NCI-H2196 (cell line): ENCODE measurements around the gene STK11.

Source experiments
- DNase-seq: peaks from one replicate; lab custom pipeline; 2025; ENCODE audit not compliant: unreplicated experiment; lab: John Stamatoyannopoulos, UW

Gene STK11

DNA sequence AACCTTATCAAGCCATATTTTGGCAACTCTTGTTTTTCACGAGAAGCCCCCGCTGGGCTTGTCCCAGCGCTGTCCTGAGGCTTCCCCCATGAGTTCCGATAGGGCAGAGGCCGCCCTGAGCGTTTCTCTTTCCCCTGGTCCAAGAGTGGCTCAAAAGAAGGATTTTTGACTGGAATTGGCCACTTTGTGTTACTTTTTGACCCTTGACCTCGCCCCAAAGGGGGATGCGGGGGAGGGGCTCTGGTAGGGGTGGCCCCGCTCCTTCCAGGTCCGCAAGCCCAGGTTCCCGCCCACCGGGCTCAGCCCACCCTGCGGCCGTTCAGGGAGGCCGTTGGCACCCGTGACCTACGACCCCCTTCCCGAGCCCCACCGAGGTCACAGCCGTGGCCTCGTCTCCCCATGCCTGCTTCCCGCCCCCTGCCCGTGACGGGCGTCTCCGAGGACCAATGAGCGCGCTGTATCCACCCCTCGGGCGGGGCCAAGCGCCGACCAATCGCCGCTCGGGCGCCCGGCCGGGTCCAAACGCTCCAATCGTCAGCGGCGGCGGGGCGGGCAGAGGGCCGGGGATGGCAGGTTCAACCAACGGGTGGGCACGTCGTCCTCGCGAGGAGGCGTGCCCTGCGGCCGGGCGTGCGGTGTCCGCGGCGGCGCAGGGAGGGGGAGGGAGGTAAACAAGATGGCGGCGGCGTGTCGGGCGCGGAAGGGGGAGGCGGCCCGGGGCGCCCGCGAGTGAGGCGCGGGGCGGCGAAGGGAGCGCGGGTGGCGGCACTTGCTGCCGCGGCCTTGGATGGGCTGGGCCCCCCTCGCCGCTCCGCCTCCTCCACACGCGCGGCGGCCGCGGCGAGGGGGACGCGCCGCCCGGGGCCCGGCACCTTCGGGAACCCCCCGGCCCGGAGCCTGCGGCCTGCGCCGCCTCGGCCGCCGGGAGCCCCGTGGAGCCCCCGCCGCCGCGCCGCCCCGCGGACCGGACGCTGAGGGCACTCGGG lies at the start of gene STK11:
Gene STK11, plus strand, starts transcription at position 665 of the 986 bp plus-strand sequence. CDS start 1,136 bp downstream, outside the sequence.
- DNase-seq, result peak; percentile 98

GRCh38 chr19:1156305-1156801 lies 49.2 kb upstream of the STK11 start:
- DNase-seq, result no peak

DNA sequence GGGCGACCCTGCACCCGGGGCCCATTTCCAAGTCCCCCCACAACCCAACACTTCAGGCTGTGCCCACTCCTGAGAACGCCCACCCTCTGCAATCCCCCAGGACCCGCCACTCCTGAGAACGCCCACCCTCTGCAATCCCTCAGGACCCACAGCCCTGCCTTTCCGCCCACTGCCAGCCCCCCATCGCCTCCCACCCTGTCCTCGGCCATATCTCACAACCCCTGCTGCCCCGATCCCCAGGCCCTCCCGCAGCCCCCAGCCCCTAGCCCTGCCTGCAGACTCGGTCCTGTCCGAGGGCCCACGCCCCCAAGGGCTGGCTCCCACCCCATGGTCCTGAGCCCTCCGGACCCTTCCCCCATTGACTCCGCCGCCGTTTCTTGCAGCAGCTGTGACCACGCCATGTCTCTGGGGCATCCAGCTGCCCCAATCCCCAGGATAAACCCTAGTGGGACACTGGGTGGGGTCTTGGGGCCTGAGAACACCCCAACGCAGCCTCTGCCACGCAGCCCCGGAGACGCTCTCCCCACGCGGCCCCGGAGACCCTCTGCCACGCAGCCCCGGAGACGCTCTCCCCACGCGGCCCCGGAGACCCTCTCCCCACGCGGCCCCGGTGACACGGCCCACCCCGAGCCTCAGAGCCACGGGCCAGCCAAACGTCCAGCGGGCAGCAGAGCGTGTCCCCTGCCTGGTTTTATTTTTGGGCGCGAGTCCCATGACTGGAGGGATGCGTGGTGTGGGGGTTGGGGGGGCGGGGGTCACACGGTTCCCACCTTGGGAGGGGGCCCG lies 48.6 kb upstream of the STK11 start:
- no peak for DNase-seq

DNA sequence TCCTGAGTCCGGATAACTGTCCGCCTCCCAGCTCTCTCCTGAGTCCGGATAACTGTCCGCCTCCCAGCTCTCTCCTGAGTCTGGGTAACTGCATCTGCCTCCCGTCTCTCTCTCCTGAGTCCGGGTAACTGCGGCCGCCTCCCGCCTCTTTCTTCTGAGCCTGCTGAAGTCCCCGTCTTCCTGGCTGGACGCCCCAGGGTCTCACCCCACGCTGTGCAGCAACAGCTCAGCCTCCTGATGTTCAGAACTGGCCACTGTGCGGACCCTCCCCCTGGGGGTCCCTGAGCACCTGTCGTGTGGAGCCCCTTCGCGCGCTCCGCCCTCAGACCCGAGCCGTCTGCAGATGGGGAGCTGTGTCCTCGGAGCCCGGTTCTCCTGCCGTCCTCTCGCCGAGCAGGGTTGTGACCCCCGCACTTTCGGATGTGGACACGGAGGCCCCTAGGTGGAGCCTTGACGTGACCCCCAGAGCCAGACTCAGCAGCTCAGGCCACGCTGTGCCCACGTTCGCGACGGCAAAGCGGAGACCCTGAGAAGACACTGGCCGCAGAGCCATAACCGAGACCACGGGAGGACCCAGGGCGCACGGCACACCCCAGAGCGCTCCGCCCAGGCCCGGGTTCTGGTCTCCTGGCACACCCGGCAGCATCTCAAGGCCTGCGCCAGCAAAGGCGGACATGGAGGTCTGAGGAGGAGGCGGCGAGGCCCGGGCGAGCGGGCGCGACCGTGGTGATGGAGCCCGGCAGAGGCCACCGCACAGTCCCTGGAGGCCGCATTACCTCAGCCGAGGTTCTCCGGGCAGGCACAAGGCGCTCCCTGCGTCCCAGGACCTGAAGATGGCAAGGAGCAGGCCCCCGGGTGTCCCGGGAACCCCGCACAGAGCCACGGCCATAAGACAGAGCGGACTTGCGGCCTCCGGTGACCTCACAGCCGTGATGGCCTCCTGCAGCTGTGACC lies 47.4 kb upstream of the STK11 start:
- DNase-seq, result no peak

- DNase-seq, result no peak
Observed at GRCh38 chr19:1158885-1159448, 46.6 kb upstream of the STK11 start.

DNA sequence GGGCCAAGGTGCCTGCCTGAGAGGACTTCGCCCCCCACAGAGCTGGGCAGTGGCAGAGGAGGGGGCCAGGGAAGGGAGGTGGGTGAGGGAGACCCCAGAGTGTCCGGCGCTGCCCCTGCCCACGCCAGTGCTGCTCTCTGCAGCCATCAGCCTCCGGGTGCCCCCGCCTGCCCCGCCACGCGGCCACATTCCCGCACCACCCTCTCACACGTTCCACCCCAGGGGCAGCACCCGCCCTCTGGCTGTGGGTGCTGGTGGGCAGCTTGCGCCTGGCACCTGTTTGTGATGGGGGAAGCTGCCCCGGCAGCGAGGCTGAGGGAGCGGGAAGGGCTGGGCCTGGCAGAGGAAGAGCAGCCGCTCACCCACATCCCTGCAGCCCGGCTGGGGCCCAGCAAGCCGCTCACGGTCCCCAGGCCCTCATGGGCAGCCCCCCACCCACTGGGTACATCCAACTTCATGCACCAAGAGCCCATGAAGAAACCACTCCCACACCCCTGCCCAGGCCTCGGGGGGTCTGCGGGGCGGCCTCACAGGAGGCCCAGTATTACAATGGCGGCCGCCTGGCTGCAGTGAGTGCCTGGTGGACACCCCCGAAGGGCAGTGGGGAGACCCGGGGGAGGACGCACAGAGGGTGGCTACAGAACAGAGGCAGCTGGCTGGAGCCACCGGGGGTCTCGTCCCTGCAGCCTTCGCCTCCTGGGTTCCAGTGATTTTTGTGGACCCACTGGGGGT lies 45.5 kb upstream of the STK11 start:
- DNase-seq, result no peak

DNA sequence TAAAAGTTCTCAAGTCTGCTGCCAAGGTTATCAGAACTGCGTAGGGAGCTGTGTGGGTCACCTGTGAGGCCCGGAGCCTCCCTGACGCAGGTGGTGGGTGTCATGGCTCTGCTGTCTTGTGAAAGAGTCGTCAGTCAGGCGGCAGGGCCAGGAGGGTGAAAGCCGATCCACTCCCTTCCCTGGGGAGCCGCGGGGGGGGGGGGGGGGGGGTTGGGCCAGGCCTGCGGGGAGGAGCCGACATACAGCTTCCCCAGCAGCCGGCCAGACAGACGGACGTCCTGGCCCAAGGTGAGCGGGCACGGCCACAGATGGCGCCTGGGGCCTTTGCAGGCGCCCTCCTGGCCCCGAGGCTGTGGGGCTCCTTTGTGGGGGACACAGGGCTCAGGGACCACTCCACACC lies 43.9 kb upstream of the STK11 start:
- peak; percentile 79 for DNase-seq

DNA sequence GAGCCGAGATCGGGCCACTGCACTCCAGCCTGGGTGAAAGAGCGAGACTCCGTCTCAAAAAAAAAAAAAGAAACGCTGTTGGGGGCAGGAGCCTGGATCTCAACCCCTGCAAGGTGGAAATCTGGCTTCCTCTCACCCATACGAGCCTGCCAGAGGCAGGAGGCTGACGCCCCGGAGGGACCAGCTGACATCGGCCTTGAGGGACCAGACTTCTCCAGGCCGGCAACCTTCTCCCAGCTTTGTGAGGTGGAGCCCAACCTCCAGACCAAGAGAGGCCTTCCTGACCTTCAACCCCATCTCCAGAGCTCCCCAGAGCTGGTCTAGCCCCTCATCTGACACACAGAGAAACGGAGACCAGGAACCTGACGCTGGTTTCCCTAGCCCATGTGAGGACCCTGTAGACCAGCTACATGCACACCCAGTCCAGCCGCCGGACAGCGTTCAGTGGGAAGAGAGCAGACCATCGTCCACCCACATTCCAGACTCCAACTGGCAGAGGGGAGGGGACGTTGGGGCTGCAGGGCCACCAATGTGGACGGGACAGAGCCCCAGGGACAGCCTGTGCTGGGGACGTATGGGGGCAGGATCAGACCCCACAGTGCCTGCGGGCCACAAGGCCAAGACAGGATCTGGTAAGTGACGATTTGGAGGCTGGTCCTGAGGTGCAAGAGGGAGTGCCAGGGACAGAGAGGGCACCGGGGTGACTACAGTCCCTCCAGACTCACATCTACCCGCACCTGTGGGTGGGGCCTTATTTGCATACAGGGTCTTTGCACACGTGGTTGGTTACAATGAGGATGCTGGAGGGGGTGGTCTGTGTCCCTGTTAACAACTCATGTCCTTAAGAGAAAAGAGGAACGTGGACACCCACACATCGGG lies 42.9 kb upstream of the STK11 start:
- DNase-seq, result no peak

GRCh38 chr19:1163283-1163933 lies 42.2 kb upstream of the STK11 start:
- DNase-seq, result no peak

GRCh38 chr19:1163934-1164683 lies 41.5 kb upstream of the STK11 start:
- DNase-seq, result no peak

DNA sequence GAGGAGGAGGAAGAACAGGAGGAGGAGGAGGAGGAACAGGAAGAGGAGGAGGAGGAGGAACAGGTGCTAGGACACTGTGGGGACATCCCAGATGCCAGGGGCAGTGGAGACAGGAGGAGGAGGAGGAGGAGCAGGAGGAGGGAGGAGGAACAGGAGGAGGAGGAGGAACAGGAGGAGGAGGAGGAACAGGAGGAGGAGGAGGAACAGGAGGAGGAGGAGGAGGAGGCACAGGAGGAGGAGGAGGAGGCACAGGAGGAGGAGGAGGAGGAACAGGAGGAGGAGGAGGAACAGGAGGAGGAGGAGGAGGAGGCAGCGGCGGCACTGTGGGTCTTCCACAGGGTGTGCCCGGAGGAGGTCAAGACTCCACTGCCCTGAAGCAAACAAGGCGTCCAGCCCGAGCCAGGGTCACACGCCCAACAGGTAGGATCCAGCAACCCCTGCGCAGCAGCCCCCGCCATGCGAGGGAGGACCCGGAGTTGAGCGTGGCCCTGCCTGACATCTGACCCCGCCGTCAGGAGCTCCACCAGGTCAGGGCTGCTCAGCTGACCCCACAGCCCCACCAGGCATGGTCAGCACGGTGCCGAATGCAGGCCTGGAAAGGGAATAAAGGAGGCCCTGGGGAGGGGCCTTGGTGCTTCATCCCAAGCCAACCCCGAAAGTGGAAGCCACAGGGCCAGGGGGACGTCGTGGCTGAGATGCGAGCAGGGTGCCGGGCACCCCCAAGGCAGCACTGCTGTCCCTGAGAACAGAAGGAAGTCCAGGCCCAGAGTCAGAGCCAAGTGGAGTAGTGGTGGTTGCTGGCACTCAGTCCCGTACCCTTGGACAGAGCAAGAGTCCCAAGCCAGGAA lies 40.7 kb upstream of the STK11 start:
- DNase-seq, result no peak

DNA sequence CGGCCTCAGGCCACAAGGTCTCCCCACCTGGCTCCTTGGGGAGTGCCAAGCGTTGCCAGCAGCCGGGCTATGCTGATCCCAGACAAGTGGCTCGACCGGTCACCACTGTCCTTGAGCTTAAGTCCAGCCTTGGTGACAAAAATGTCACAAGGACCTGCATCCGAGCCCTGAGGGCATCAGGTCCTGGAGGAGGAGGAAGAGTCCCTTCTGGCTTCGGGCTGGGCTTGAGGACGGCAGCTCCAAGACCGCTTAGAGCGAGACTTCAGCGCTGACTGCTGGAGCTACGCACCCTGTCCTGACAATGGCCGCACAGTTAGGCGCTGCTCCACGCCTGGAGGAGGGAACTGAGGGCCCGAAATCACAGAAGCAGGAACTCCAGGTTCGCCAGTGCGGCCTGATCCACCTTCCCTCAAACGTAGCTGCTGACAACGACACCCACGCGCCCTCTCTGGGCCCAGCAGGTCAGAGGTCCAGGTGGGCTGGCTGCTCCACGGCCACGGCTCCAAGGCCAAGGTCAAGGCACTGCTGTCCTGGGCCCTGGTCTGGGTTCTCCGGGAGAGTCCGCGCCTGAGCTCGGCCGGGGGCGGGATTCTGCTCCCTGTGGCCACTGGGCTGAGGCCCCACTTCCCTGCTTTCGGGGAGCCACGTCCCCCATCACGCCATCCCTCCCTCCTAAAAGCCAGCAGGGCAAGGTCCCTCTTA lies 38.6 kb upstream of the STK11 start:
- no peak for DNase-seq

GRCh38 chr19:1167687-1168571 lies 37.6 kb upstream of the STK11 start:
- DNase-seq, result no peak

GRCh38 chr19:1168572-1169410 lies 36.8 kb upstream of the STK11 start:
- no peak for DNase-seq
